Peyer's patch (tissue), 4 donors: ENCODE measurements around the gene RAB24.

Experiments
- POLR2A ChIP-seq, 2 donors: fragments of 450-650 bp; IDR thresholded peaks; one replicate each; pipeline ENCODE4 v1.5.1; 2017; ENCODE audit warnings: antibody characterized with exemption in 2 of 2, mild to moderate bottlenecking in 2 of 2, moderate library complexity in 2 of 2
- TF ChIP-seq, protein P1 (sequence below), 6 experiments: fragments of 450-650 bp in 4 of 6; fragments of 200-600 bp in 2 of 6; sonication (generic) in 1 of 6; IDR thresholded peaks; one replicate each; pipeline ENCODE4 v1.5.1; 2017 to 2019; ENCODE audit warnings: antibody characterized with exemption in 6 of 6, mild to moderate bottlenecking in 3 of 6, moderate library complexity in 1 of 6

DNA sequence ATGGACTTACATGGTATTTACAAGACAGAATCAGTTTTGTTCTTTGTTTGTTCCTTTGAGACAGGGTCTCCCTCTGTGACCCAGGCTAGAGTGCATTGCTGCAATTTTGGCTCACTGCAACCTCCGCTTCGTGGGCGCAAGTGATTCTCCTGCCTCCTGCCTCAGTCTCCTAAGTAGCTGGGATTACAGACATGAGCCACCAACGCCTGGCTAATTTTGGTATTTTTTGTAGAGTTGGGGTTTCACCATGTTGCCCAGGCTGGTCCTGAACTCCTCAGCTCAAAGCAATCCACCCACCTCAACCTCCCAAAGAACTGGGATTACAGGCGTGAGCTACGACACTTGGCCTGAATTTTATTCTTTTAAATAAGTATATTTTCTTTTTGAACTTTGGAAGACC, 27.6 kb downstream of the RAB24 start:
- TF ChIP-seq POLR2A (IDR thresholded peaks at IDR 0.05) = no peak
- TF ChIP-seq, protein P1, sequence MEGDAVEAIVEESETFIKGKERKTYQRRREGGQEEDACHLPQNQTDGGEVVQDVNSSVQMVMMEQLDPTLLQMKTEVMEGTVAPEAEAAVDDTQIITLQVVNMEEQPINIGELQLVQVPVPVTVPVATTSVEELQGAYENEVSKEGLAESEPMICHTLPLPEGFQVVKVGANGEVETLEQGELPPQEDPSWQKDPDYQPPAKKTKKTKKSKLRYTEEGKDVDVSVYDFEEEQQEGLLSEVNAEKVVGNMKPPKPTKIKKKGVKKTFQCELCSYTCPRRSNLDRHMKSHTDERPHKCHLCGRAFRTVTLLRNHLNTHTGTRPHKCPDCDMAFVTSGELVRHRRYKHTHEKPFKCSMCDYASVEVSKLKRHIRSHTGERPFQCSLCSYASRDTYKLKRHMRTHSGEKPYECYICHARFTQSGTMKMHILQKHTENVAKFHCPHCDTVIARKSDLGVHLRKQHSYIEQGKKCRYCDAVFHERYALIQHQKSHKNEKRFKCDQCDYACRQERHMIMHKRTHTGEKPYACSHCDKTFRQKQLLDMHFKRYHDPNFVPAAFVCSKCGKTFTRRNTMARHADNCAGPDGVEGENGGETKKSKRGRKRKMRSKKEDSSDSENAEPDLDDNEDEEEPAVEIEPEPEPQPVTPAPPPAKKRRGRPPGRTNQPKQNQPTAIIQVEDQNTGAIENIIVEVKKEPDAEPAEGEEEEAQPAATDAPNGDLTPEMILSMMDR (IDR thresholded peaks at IDR 0.05) = no peak
